Measurements from ENCODE around the gene KRTAP5-2. TPM values are rescaled to one million over a fixed set of nuclear protein-coding genes. Genes with fewer than 3 reads are reported as not detected.

KRTAP5-2 gene
- total and polyA plus RNA-seq, 11 donors = not detected

DNA sequence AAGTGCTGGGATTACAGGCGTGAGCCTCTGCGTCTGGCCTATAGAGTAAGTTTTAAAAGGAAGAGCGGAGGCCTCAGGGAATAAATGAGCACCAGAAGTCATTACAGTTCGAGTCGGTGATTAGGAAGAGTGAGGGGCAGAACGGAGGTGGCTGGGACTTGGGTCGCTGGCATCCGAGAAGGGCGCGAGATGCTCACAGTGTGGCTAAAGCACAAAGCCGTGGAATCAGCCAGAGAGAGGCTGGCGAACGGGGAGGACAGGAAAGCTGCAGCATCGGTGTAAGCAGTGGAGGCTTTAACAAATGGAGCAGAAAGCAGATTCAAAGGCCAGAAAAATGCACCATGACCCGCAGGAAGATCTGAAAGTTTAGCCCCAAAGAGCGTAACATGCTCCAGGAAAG lies 26.5 kb upstream of the KRTAP5-2 start:
- H3K4me3 ChIP-seq = no peak overlapping the region
- DNase-seq (no peak), ATAC-seq (no peak)
- no peaks in the 10 kb centered on the region for H3K36me3 ChIP-seq
- TF ChIP-seq POLR2A (IDR thresholded peaks at IDR 0.05) = no peak
- H3K9me3 ChIP-seq = no peaks in the 10 kb centered on the region
- intact Hi-C loops (cut with DNase I) = loop anchor here in 5 of 10 donors (5.0 to 10.0 kb wide), 3 partner anchors 47 to 82 kb away; no protein-coding TSS in a partner anchor
- 80 to 86% (median 84%) methylated on average over 16 of the region's 16 CpGs for WGBS, 4 donors
- H3K4me1 ChIP-seq = peaks cover 0 to 7% (median 0%) of the 10 kb centered on the region in 12 donors
- H3K27ac ChIP-seq = no peak overlapping the region
- peaks cover 0 to 27% (median 0%) of the 10 kb centered on the region in 9 donors for H3K27me3 ChIP-seq

DNA sequence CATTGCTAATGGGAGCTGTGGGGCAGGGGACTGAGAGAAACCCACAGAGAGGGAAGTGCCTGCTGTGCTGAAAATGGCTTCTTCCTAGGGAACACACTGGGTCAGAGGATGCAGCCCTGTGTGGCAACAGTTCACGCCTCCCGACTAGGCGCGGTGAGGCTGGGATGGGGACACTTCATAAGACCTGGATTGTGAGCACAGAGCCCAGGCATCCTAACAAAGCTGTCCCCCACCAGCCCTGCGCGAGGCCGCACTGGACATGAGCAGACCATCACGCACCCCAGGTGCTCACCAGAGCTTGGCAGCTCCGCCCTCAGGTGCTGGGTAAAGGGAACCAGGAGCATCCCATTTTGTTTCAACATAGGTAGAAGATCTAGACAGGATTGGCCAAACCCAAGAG lies 25.6 kb upstream of the KRTAP5-2 start:
- TF ChIP-seq POLR2A (IDR thresholded peaks at IDR 0.05) (no peak), CTCF (IDR thresholded peaks at IDR 0.05) (no peak)
- Histone ChIP-seq H3K27me3 (peaks cover 0 to 23% (median 0%) of the 10 kb centered on the region in 9 donors), H3K9me3 (no peaks in the 10 kb centered on the region), H3K4me1 (peaks cover 0 to 3% (median 0%) of the 10 kb centered on the region in 12 donors), H3K4me3 (no peak overlapping the region), H3K27ac (no peak overlapping the region), H3K36me3 (no peaks in the 10 kb centered on the region)
- ATAC-seq = no peak
- intact Hi-C loops (cut with DNase I) = loop anchor here in 3 of 10 donors (10.0 kb wide), 1 partner anchor 79 kb away; no protein-coding TSS in a partner anchor
- WGBS, 4 donors = 65 to 77% (median 73%) methylated on average over 9 of the region's 9 CpGs
- DNase-seq = no peak

DNA sequence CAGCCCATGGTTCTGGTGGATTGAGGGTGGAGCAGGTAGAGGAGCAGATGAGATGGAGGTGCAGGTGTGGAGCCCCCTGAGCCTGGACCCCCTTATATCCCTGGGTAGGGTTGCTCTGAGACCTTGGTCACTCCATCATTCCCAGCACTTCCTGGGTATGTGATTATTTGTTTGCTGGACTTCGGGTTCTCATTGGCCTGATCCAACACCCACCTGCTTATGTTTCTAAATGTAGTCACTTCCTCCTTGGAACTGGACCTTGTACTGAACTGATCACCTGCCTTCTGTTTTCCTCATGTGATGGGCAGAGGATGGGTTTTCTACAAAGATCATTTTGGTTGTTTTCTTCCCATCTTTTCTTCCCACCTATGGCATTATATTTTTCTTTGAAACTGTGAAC lies 24.0 kb upstream of the KRTAP5-2 start, which contains the start of gene KRTAP5-4:
Gene KRTAP5-4, minus strand, starts transcription at position 53 of the 400 bp plus-strand sequence. Its CDS starts 45 bp downstream, at position 8.
- Histone ChIP-seq H3K4me3 (no peak within 1 kb of the TSS), H3K27ac (no peak within 1 kb of the TSS), H3K4me1 (no peaks in the 10 kb centered on the region), H3K9me3 (no peaks in the 10 kb centered on the region), H3K36me3 (no peaks in the 10 kb centered on the region), H3K27me3 (peaks cover 0 to 13% (median 0%) of the 10 kb centered on the region in 9 donors)
- DNase-seq = no peak
- no peak for TF ChIP-seq CTCF (IDR thresholded peaks at IDR 0.05)
- no peak for TF ChIP-seq POLR2A (IDR thresholded peaks at IDR 0.05)
- ATAC-seq = no peak
- WGBS, 4 donors = 51 to 67% (median 55%) methylated on average over 1 of the region's 1 CpG
- intact Hi-C loops (cut with DNase I) = loop anchor here in 3 of 10 donors (10.0 kb wide), 1 partner anchor 77 kb away; no protein-coding TSS in a partner anchor

- TF ChIP-seq CTCF (IDR thresholded peaks at IDR 0.05) (no peak), POLR2A (IDR thresholded peaks at IDR 0.05) (no peak)
- Histone ChIP-seq H3K4me3 (no peak overlapping the region), H3K4me1 (no peaks in the 10 kb centered on the region), H3K9me3 (no peaks in the 10 kb centered on the region), H3K27ac (no peak overlapping the region), H3K27me3 (peaks cover 0 to 16% (median 0%) of the 10 kb centered on the region in 9 donors), H3K36me3 (no peaks in the 10 kb centered on the region)
- DNase-seq (no peak), ATAC-seq (peak in 1 of 4 donors; percentile 85)
- 29 to 47% (median 30%) methylated on average over 10 of the region's 10 CpGs for WGBS, 4 donors
- intact Hi-C loops (cut with DNase I) = no loop called here
These were observed 21.4 kb upstream of the KRTAP5-2 start for GRCh38 chr11:1619449-1619848.

- no peak for ATAC-seq
- Histone ChIP-seq H3K36me3 (no peaks in the 10 kb centered on the region), H3K27ac (no peak overlapping the region), H3K4me3 (no peak overlapping the region), H3K27me3 (peaks cover 0 to 16% (median 0%) of the 10 kb centered on the region in 9 donors), H3K4me1 (no peaks in the 10 kb centered on the region), H3K9me3 (no peaks in the 10 kb centered on the region)
- no peak for TF ChIP-seq POLR2A (IDR thresholded peaks at IDR 0.05)
- intact Hi-C loops (cut with DNase I) = no loop called here
- DNase-seq = no peak
- WGBS, 4 donors = 80 to 88% (median 86%) methylated on average over 10 of the region's 10 CpGs
These were observed 20.1 kb upstream of the KRTAP5-2 start for GRCh38 chr11:1618231-1618630.

All from heart left ventricle (tissue), 16 donors.